ENCODE measurements around the gene EMSY. TPM values are rescaled to one million over a fixed set of nuclear protein-coding genes. Genes with fewer than 3 reads are reported as not detected.
"Not testable (repeated sequence)": the region's sequence is repeated elsewhere in the genome, so short reads cannot be mapped to it uniquely, and the experiment has no call there.

The EMSY gene
- total and polyA plus RNA-seq, 2 of the 13 experiments (the other 11 are each of a cell fraction or from before 2014, with no cell fraction given): 11.6 to 18.5 TPM

- ChIA-PET POLR2A (no interaction called here), CTCF (ENCODE audit: low intra/inter-chr PET ratio, low total read pairs) (no interaction called here)
- Histone ChIP-seq H3K4me3 (replicated peaks in 1 of 3; ENCODE audit: insufficient read depth in 1 of 3, low read depth in 2 of 3, low read length in 3 of 3) (no peak overlapping the region), H3K36me3 (replicated peaks in 1 of 2; ENCODE audit: control insufficient read depth in 1 of 2, insufficient read depth in 2 of 2, low read length in 2 of 2) (no peaks in the 10 kb centered on the region), H3K79me2 (ENCODE audit: insufficient read depth, low read length) (no peaks in the 10 kb centered on the region), H4K20me1 (ENCODE audit: insufficient read depth, low read length) (no peaks in the 10 kb centered on the region), H2AFZ (ENCODE audit: low read length) (no peak overlapping the region), H3K9ac (ENCODE audit: insufficient read depth, low read depth, low read length) (no peak overlapping the region), H3K27me3 (ENCODE audit: control insufficient read depth in 1 of 2, insufficient read depth in 2 of 2, low read length in 2 of 2) (peaks cover 0 to 16% of the 10 kb centered on the region in 2 experiments; a peak in 2 of 5 replicates), H3K27ac (ENCODE audit: extremely low read length, insufficient read depth, low read length) (no peak overlapping the region), H3K9me3 (ENCODE audit: low read length) (no peaks in the 10 kb centered on the region), H3K4me2 (ENCODE audit: low read depth, low read length) (no peak overlapping the region), H3K4me1 (ENCODE audit: insufficient read depth, low read length) (no peaks in the 10 kb centered on the region)
- FAIRE-seq: no peak
- BruUV-seq (replicated peaks): no TSS peak
- intact Hi-C loops (cut with micrococcal nuclease; ENCODE audit: unreplicated experiment) (no loop called here), in situ Hi-C loops (cut with HindIII; ENCODE audit: extremely low pct_ligation_motif_present, low pct_unique_long_range_greater_than_20kb) (no loop called here)
- ATAC-seq: no peak
- 5% methylated on average over 3 of the region's 3 CpGs for WGBS (ENCODE audit: low lambda C conversion rate)
- TF ChIP-seq KLF13 (CRISPR knock-in tag; IDR thresholded peaks at IDR 0.05): no peak
- no peak for TF ChIP-seq MZF1 (CRISPR knock-in tag; IDR thresholded peaks at IDR 0.05; ENCODE audit: borderline replicate concordance)
- no peak for TF ChIP-seq BATF2 (CRISPR knock-in tag; IDR thresholded peaks at IDR 0.05)
- no peak for TF ChIP-seq ZNF280D (CRISPR knock-in tag; IDR thresholded peaks at IDR 0.05)
- no peak for DNase-seq (ENCODE audit: low spot score)
These were observed 148.1 kb downstream of the EMSY start for GRCh38 chr11:76592961-76593360.

GRCh38 chr11:76595091-76595490 is 150.3 kb downstream of the EMSY start:
- H3K27me3 ChIP-seq (ENCODE audit: control insufficient read depth in 1 of 2, insufficient read depth in 2 of 2, low read length in 2 of 2); H3K9ac ChIP-seq (ENCODE audit: insufficient read depth, low read depth, low read length); in situ Hi-C loops (cut with HindIII; ENCODE audit: extremely low pct_ligation_motif_present, low pct_unique_long_range_greater_than_20kb); POLR2A ChIA-PET; H2AFZ ChIP-seq (ENCODE audit: low read length); H3K36me3 ChIP-seq (replicated peaks in 1 of 2; ENCODE audit: control insufficient read depth in 1 of 2, insufficient read depth in 2 of 2, low read length in 2 of 2); H3K4me3 ChIP-seq (replicated peaks in 1 of 3; ENCODE audit: insufficient read depth in 1 of 3, low read depth in 2 of 3, low read length in 3 of 3); H4K20me1 ChIP-seq (ENCODE audit: insufficient read depth, low read length); H3K4me1 ChIP-seq (ENCODE audit: insufficient read depth, low read length); BruUV-seq (replicated peaks); FAIRE-seq; ATAC-seq; DNase-seq (ENCODE audit: low spot score); CTCF ChIA-PET (ENCODE audit: low intra/inter-chr PET ratio, low total read pairs); H3K9me3 ChIP-seq (ENCODE audit: low read length); H3K27ac ChIP-seq (ENCODE audit: extremely low read length, insufficient read depth, low read length); H3K79me2 ChIP-seq (ENCODE audit: insufficient read depth, low read length); H3K4me2 ChIP-seq (ENCODE audit: low read depth, low read length): not testable (repeated sequence)
- WGBS (ENCODE audit: low lambda C conversion rate): 74% methylated on average over 4 of the region's 4 CpGs
- intact Hi-C loops (cut with micrococcal nuclease; ENCODE audit: unreplicated experiment): loop anchor here (5.0 kb wide), 1 partner anchor 87 kb away; no protein-coding TSS in a partner anchor
